ENCODE measurements around the gene CLN6. TPM values are rescaled to one million over a fixed set of nuclear protein-coding genes. Genes with fewer than 3 reads are reported as not detected.

Gene CLN6
- total RNA-seq, 1 donor from 2014 or later, result 24.4 TPM

- Mint-ChIP-seq H3K36me3 (peaks cover 2% of the 10 kb centered on the region), H3K4me3 (no peak overlapping the region), H3K27ac (peak overlapping the region; percentile 57), H3K27me3 (ENCODE audit: insufficient read depth, low read depth) (peaks cover 5% of the 10 kb centered on the region), H3K9me3 (no peaks in the 10 kb centered on the region), H3K4me1 (peaks cover 19% of the 10 kb centered on the region)
- Histone ChIP-seq H3K27me3 (peaks cover 18% of the 10 kb centered on the region), H3K4me1 (peaks cover 26% of the 10 kb centered on the region), H3K36me3 (no peaks in the 10 kb centered on the region), H3K79me2 (ENCODE audit: low read depth) (no peaks in the 10 kb centered on the region), H4K20me1 (ENCODE audit: low read depth) (peaks cover 68% of the 10 kb centered on the region), H3K9me3 (ENCODE audit: low read depth) (no peaks in the 10 kb centered on the region), H3K4me2 (no peak overlapping the region), H3K9ac (no peak overlapping the region), H3K4me3 (no peak overlapping the region), H3F3A (ENCODE audit: low read depth) (peaks cover 15% of the 10 kb centered on the region), H2AFZ (replicated peaks) (no peak overlapping the region), H3K27ac (no peak overlapping the region)
- TF ChIP-seq EZH2 (IDR thresholded peaks at IDR 0.05) (no peak), EZH2phosphoT487 (IDR thresholded peaks at IDR 0.05) (no peak), CTCF (IDR thresholded peaks at IDR 0.05) (no peak)
- no peak for DNase-seq (ENCODE audit: low spot score)
These were observed 22.2 kb downstream of the CLN6 start for GRCh38 chr15:68207176-68207935.

- Histone ChIP-seq H2AFZ (replicated peaks) (no peak overlapping the region), H3K36me3 (no peaks in the 10 kb centered on the region), H3K4me1 (peaks cover 33% of the 10 kb centered on the region), H3F3A (ENCODE audit: low read depth) (peaks cover 15% of the 10 kb centered on the region), H3K4me3 (no peak overlapping the region), H4K20me1 (ENCODE audit: low read depth) (peaks cover 68% of the 10 kb centered on the region), H3K79me2 (ENCODE audit: low read depth) (no peaks in the 10 kb centered on the region), H3K27me3 (peaks cover 18% of the 10 kb centered on the region), H3K27ac (no peak overlapping the region), H3K4me2 (no peak overlapping the region), H3K9me3 (ENCODE audit: low read depth) (no peaks in the 10 kb centered on the region), H3K9ac (no peak overlapping the region)
- Mint-ChIP-seq H3K9me3 (no peaks in the 10 kb centered on the region), H3K36me3 (peaks cover 2% of the 10 kb centered on the region), H3K4me1 (peaks cover 25% of the 10 kb centered on the region), H3K27ac (no peak overlapping the region), H3K27me3 (ENCODE audit: insufficient read depth, low read depth) (peaks cover 5% of the 10 kb centered on the region), H3K4me3 (no peak overlapping the region)
- no peak for DNase-seq (ENCODE audit: low spot score)
- no peak for TF ChIP-seq CTCF (IDR thresholded peaks at IDR 0.05)
- no peak for TF ChIP-seq EZH2phosphoT487 (IDR thresholded peaks at IDR 0.05)
- no peak for TF ChIP-seq EZH2 (IDR thresholded peaks at IDR 0.05)
These were observed 22.8 kb downstream of the CLN6 start for GRCh38 chr15:68206711-68207151.

GRCh38 chr15:68205954-68206539, 23.5 kb downstream of the CLN6 start:
- H3K36me3 Mint-ChIP-seq, result peaks cover 2% of the 10 kb centered on the region
- H3K9me3 ChIP-seq (ENCODE audit: low read depth), result no peaks in the 10 kb centered on the region
- no peak overlapping the region for H3K27ac ChIP-seq
- H2AFZ ChIP-seq (replicated peaks), result no peak overlapping the region
- no peak for DNase-seq (ENCODE audit: low spot score)
- TF ChIP-seq CTCF (IDR thresholded peaks at IDR 0.05), result no peak
- TF ChIP-seq EZH2 (IDR thresholded peaks at IDR 0.05), result no peak
- no peak for TF ChIP-seq EZH2phosphoT487 (IDR thresholded peaks at IDR 0.05)
- H3K4me1 Mint-ChIP-seq, result peaks cover 30% of the 10 kb centered on the region
- H3K4me2 ChIP-seq, result no peak overlapping the region
- peaks cover 68% of the 10 kb centered on the region for H4K20me1 ChIP-seq (ENCODE audit: low read depth)
- H3K9ac ChIP-seq, result no peak overlapping the region
- peaks cover 22% of the 10 kb centered on the region for H3F3A ChIP-seq (ENCODE audit: low read depth)
- no peaks in the 10 kb centered on the region for H3K79me2 ChIP-seq (ENCODE audit: low read depth)
- H3K4me3 ChIP-seq, result no peak overlapping the region
- H3K36me3 ChIP-seq, result no peaks in the 10 kb centered on the region
- H3K4me1 ChIP-seq, result peaks cover 36% of the 10 kb centered on the region
- H3K27ac Mint-ChIP-seq, result no peak overlapping the region
- peaks cover 18% of the 10 kb centered on the region for H3K27me3 ChIP-seq
- H3K4me3 Mint-ChIP-seq, result no peak overlapping the region
- no peaks in the 10 kb centered on the region for H3K9me3 Mint-ChIP-seq
- peaks cover 5% of the 10 kb centered on the region for H3K27me3 Mint-ChIP-seq (ENCODE audit: insufficient read depth, low read depth)
